ENCODE measurements around the gene CD180.

Gene CD180

GRCh38 chr5:67235399-67236110, 39.0 kb upstream of the CD180 start:
- no peak for TF ChIP-seq FOXP2 (optimal IDR thresholded peaks at IDR 0.05; ENCODE audit: borderline replicate concordance, extremely low read depth, extremely low read length, insufficient read depth)

DNA sequence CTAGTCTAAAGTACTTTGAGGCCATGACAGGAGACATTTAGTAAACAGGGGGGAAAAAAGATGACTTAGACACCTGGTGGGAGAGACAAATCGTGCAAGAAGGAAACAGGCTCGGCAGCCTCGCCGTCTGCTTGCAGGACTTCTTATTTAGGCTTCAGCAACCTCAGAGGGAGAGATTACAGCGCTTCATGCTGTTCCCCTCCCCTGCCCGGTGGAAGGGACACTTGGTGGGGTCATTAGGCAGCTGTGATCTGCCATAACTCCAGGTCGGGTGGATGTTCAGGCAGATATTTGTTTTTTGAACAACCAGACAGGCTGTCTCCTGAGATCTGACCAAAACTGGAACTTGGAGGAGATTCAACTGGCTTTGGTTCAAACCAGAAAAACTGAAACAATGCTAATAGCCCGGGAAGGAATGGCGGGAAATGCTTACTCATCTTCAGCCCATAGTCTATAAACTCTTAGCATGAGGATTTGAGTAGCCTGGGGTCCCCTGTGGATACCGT, 38.1 kb upstream of the CD180 start:
- TF ChIP-seq POLR2AphosphoS5 (IDR thresholded peaks at IDR 0.05; ENCODE audit: low read depth, low read length) (no peak), SIN3A (IDR thresholded peaks at IDR 0.05; ENCODE audit: borderline replicate concordance, insufficient read depth, low read length) (no peak), TAF1 (IDR thresholded peaks at IDR 0.05; ENCODE audit: borderline replicate concordance, insufficient read depth, low read length) (no peak), FOXP2 (optimal IDR thresholded peaks at IDR 0.05; ENCODE audit: borderline replicate concordance, extremely low read depth, extremely low read length, insufficient read depth) (no peak)
- TF ChIP-seq, protein P1, sequence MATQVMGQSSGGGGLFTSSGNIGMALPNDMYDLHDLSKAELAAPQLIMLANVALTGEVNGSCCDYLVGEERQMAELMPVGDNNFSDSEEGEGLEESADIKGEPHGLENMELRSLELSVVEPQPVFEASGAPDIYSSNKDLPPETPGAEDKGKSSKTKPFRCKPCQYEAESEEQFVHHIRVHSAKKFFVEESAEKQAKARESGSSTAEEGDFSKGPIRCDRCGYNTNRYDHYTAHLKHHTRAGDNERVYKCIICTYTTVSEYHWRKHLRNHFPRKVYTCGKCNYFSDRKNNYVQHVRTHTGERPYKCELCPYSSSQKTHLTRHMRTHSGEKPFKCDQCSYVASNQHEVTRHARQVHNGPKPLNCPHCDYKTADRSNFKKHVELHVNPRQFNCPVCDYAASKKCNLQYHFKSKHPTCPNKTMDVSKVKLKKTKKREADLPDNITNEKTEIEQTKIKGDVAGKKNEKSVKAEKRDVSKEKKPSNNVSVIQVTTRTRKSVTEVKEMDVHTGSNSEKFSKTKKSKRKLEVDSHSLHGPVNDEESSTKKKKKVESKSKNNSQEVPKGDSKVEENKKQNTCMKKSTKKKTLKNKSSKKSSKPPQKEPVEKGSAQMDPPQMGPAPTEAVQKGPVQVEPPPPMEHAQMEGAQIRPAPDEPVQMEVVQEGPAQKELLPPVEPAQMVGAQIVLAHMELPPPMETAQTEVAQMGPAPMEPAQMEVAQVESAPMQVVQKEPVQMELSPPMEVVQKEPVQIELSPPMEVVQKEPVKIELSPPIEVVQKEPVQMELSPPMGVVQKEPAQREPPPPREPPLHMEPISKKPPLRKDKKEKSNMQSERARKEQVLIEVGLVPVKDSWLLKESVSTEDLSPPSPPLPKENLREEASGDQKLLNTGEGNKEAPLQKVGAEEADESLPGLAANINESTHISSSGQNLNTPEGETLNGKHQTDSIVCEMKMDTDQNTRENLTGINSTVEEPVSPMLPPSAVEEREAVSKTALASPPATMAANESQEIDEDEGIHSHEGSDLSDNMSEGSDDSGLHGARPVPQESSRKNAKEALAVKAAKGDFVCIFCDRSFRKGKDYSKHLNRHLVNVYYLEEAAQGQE (IDR thresholded peaks at IDR 0.05; ENCODE audit: insufficient read depth in 1 of 2, low read depth in 2 of 2, low read length in 2 of 2), result no peak

DNA sequence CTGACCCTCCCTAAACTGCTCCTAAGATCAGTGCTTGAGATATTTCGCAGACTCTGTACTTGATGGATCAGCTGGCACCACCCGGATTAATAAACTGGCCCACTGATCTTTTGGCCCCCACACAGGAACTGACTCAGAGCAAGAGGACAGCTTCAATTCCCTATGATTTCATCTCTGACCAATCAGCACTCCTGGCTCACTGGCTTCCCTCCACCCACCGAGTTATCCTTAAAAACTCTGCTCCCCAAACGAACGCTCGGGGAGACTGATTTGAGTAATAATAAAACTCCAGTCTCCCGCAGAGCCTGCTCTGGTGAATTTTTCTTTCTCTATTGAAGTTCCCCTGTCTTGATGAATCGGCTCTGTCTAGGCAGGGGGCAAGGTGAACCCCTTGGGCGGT, 36.5 kb upstream of the CD180 start:
- TF ChIP-seq, protein P1 (IDR thresholded peaks at IDR 0.05; ENCODE audit: insufficient read depth in 1 of 2, low read depth in 2 of 2, low read length in 2 of 2), result no peak
- TF ChIP-seq POLR2AphosphoS5 (IDR thresholded peaks at IDR 0.05; ENCODE audit: low read depth, low read length), result no peak
- TF ChIP-seq TAF1 (IDR thresholded peaks at IDR 0.05; ENCODE audit: borderline replicate concordance, insufficient read depth, low read length), result peak; percentile 22; the same call in 1 of the 2 replicates
- no peak for TF ChIP-seq SIN3A (IDR thresholded peaks at IDR 0.05; ENCODE audit: borderline replicate concordance, insufficient read depth, low read length)

DNA sequence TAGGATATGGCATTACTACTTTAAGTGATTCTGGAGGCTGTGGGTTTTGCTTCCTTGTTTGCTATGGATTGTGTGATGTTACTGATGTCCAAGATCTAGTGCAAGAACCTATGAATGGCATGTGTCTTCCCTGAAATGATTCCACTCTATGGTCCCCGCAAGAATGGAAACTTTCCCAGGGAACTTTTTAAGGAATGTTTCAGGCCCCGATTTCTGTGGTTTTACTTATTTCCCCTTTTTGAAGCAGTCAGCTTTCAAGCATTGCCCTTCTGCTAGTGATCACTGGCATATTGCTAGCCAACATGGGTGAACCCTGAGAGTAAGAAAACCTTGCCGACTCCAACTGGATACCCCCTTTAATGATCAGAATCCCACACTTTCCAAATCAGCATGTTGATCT, 26.6 kb upstream of the CD180 start:
- TF ChIP-seq FOXP2 (optimal IDR thresholded peaks at IDR 0.05; ENCODE audit: borderline replicate concordance, extremely low read depth, extremely low read length, insufficient read depth), result no peak
- TF ChIP-seq TAF1 (IDR thresholded peaks at IDR 0.05; ENCODE audit: borderline replicate concordance, insufficient read depth, low read length), result no peak
- no peak for TF ChIP-seq POLR2AphosphoS5 (IDR thresholded peaks at IDR 0.05; ENCODE audit: low read depth, low read length)
- no peak for TF ChIP-seq SIN3A (IDR thresholded peaks at IDR 0.05; ENCODE audit: borderline replicate concordance, insufficient read depth, low read length)
- TF ChIP-seq, protein P1 (IDR thresholded peaks at IDR 0.05; ENCODE audit: insufficient read depth in 1 of 2, low read depth in 2 of 2, low read length in 2 of 2), result no peak

DNA sequence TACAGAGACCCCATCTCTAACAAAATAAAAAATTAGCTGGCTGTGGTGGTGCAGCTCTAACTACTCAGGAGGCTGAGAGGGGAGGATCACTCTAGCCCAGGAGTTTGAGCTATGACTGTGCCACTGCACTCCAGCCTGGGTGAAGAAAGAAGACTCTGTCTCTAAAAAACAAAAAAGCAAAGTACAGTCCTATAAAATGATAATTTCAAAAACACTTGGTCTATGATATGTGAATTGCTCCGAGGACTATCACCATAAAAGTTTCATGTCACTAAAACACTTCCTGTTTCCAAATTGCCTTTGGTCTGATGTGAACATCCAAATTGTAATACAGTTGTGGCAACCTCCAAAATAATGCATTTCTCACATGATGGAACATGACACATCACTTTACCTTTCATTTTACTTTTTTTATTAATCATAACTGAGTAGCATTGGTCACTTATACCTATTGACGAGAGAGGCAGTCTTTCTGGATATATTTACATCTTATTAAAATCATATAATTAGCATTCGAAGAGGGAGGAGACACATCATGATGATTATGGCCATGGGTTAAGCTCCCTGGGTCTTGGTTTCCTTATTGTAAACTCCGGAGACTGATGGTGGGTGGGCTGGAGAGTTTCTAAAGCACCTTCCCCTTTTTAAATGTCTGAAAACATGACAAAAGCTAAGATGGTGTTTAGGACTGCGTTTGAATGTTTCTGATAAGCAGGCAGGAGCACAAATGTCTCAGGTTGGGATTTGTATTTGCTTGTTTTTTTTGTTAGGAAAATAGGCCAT, 25.8 kb upstream of the CD180 start:
- TF ChIP-seq TAF1 (IDR thresholded peaks at IDR 0.05; ENCODE audit: borderline replicate concordance, insufficient read depth, low read length) (no peak), FOXP2 (optimal IDR thresholded peaks at IDR 0.05; ENCODE audit: borderline replicate concordance, extremely low read depth, extremely low read length, insufficient read depth) (no peak), SIN3A (IDR thresholded peaks at IDR 0.05; ENCODE audit: borderline replicate concordance, insufficient read depth, low read length) (no peak), POLR2AphosphoS5 (IDR thresholded peaks at IDR 0.05; ENCODE audit: low read depth, low read length) (no peak)
- TF ChIP-seq, protein P1 (IDR thresholded peaks at IDR 0.05; ENCODE audit: insufficient read depth in 1 of 2, low read depth in 2 of 2, low read length in 2 of 2), result no peak
